GM23338 (cell line): ENCODE data around the gene TMEM51. TPM values are rescaled to one million over a fixed set of nuclear protein-coding genes. Genes with fewer than 3 reads are reported as not detected.

Experiments used
- ATAC-seq: fragments of 200-7000 bp; cut with Tn5 transposase; 3 replicates; pipeline ENCODE4 v1.9.1; 2020
- DNase-seq: peaks from one replicate; pipeline ENCODE4 v3.0.0-alpha.2; 2015; ENCODE audit warnings: low spot score
- H2AFZ ChIP-seq: fragments of 200-600 bp; sonication (generic); 2 replicates; pipeline ENCODE4 v1.8.0; 2016; ENCODE audit warnings: antibody characterized with exemption, mild to moderate bottlenecking, moderate library complexity
- H3F3A ChIP-seq: fragments of 200-600 bp; sonication (generic); replicated peaks from 2 replicates; pipeline ENCODE4 v1.8.0; 2017; ENCODE audit warnings: antibody characterized with exemption, mixed run types, low read depth
- H3K27ac ChIP-seq: fragments of 200-600 bp; sonication (generic); 2 replicates; pipeline ENCODE4 v1.6.1; 2016; ENCODE audit warnings: low read depth
- H3K27me3 ChIP-seq: fragments of 200-600 bp; sonication (generic); 2 replicates; pipeline ENCODE4 v1.8.0; 2016; ENCODE audit warnings: mild to moderate bottlenecking, mixed run types, moderate library complexity; ENCODE audit not compliant: insufficient read depth
- H3K36me3 ChIP-seq: fragments of 200-600 bp; sonication (generic); 2 replicates; pipeline ENCODE4 v1.8.0; 2016; ENCODE audit warnings: mild to moderate bottlenecking; ENCODE audit not compliant: insufficient read depth
- H3K4me1 ChIP-seq: fragments of 200-600 bp; sonication (generic); 2 replicates; pipeline ENCODE4 v1.8.0; 2016; ENCODE audit warnings: mild to moderate bottlenecking, moderate library complexity; ENCODE audit not compliant: insufficient read depth
- H3K4me2 ChIP-seq: fragments of 200-600 bp; sonication (generic); 2 replicates; pipeline ENCODE4 v1.7.1; 2017; ENCODE audit warnings: mixed run types
- H3K4me3 ChIP-seq: fragments of 200-600 bp; sonication (generic); 2 replicates; pipeline ENCODE4 v1.6.1; 2016; ENCODE audit warnings: mixed run types
- H3K79me2 ChIP-seq: fragments of 200-600 bp; sonication (generic); replicated peaks from 2 replicates; pipeline ENCODE4 v1.8.0; 2017; ENCODE audit warnings: mild to moderate bottlenecking; ENCODE audit not compliant: insufficient read depth
- H3K9me2 ChIP-seq: fragments of 200-600 bp; sonication (generic); 2 replicates; pipeline ENCODE4 v1.8.0; 2017; ENCODE audit not compliant: insufficient read depth
- H4K20me1 ChIP-seq: fragments of 200-600 bp; sonication (generic); replicated peaks from 2 replicates; pipeline ENCODE4 v1.8.0; 2017; ENCODE audit warnings: mild to moderate bottlenecking; ENCODE audit not compliant: insufficient read depth
- H3K27ac Mint-ChIP-seq: 2 replicates; pipeline ENCODE4 v1.8.0; 2020; ENCODE audit warnings: inconsistent platforms, mild to moderate bottlenecking, moderate library complexity, mixed read lengths
- H3K27me3 Mint-ChIP-seq: 3 replicates; pipeline ENCODE4 v1.8.0; 2022; ENCODE audit warnings: low read depth, mild to moderate bottlenecking, moderate library complexity, mixed read lengths, inconsistent platforms; ENCODE audit not compliant: insufficient read depth, poor library complexity
- H3K36me3 Mint-ChIP-seq: 3 replicates; pipeline ENCODE4 v1.8.0; 2021; ENCODE audit warnings: low read depth, mild to moderate bottlenecking, inconsistent platforms, moderate library complexity, mixed read lengths
- H3K4me1 Mint-ChIP-seq: 3 replicates; pipeline ENCODE4 v1.8.0; 2020; ENCODE audit warnings: mild to moderate bottlenecking, inconsistent platforms, mixed read lengths
- H3K4me3 Mint-ChIP-seq: 3 replicates; pipeline ENCODE4 v1.8.0; 2021; ENCODE audit warnings: moderate library complexity, mild to moderate bottlenecking, inconsistent platforms, mixed read lengths
- H3K9me3 Mint-ChIP-seq: 3 replicates; pipeline ENCODE4 v1.8.0; 2020; ENCODE audit warnings: moderate library complexity, mild to moderate bottlenecking, inconsistent platforms, mixed read lengths
- EZH2 ChIP-seq: fragments of 200-600 bp; sonication (generic); IDR thresholded peaks from one replicate; pipeline ENCODE4 v1.8.0; 2017; ENCODE audit warnings: antibody characterized with exemption, mild to moderate bottlenecking, low read depth; ENCODE audit not compliant: unreplicated experiment
- JUNB ChIP-seq: IDR thresholded peaks from one replicate; pipeline ENCODE4 v1.6.1; 2016; ENCODE audit warnings: antibody characterized with exemption; ENCODE audit not compliant: unreplicated experiment
- NANOG ChIP-seq: IDR thresholded peaks from 2 replicates; pipeline ENCODE4 v1.6.1; 2016; ENCODE audit warnings: antibody characterized with exemption, borderline replicate concordance
- POLR2AphosphoS5 ChIP-seq: IDR thresholded peaks from 2 replicates; pipeline ENCODE4 v1.6.1; 2016; ENCODE audit warnings: antibody characterized with exemption, low read depth
- REST ChIP-seq: IDR thresholded peaks from one replicate; pipeline ENCODE4 v1.6.1; 2018; ENCODE audit warnings: antibody characterized with exemption; ENCODE audit not compliant: unreplicated experiment
- STAT1 ChIP-seq: IDR thresholded peaks from one replicate; pipeline ENCODE4 v1.6.1; 2016; ENCODE audit warnings: antibody characterized with exemption; ENCODE audit not compliant: unreplicated experiment
- ZNF331 ChIP-seq: fragments of 250-450 bp; sonication (Bioruptor Pico); IDR thresholded peaks from 2 replicates; pipeline ENCODE4 v1.5.0; 2020; ENCODE audit warnings: low read depth, mild to moderate bottlenecking, moderate library complexity
- ZNF462 ChIP-seq: fragments of 250-450 bp; sonication (Bioruptor Pico); IDR thresholded peaks from 2 replicates; pipeline ENCODE4 v1.5.0; 2020; ENCODE audit warnings: mild to moderate bottlenecking, moderate library complexity
- polyA plus RNA-seq: library from polyadenylated mRNA; unstranded; fragments of >200 nt; fragmentation: Nextera tagmentation; extraction: Ambion mirVana; gene quantifications from 2 replicates; pipeline ENCODE4 v1.2.1, GENCODE V29; 2016
- total RNA-seq: library from RNA; depleted of rRNA; stranded (reverse); fragments of >200 nt; shearing (Covaris generic); gene quantifications from 2 replicates; pipeline ENCODE4 v1.2.3, GENCODE V29; 2014
- TF ChIP-seq, protein P1 (sequence below): IDR thresholded peaks from 2 replicates; pipeline ENCODE4 v1.6.1; 2016; ENCODE audit warnings: antibody characterized with exemption
- TF ChIP-seq, protein P2 (sequence below), 2 experiments: fragments of 200-600 bp in 1 of 2; sonication (generic) in 1 of 2; conservative IDR thresholded peaks; 2 replicates each; pipeline versions ENCODE4 v1.5.1 to v1.6.1; 2016 to 2017; ENCODE audit warnings: antibody characterized with exemption in 2 of 2, low read depth in 2 of 2, mild to moderate bottlenecking in 2 of 2, moderate library complexity in 1 of 2

Gene TMEM51
- total and polyA plus RNA-seq, 2 experiments from 2014 or later = 4.0 to 5.2 TPM

DNA sequence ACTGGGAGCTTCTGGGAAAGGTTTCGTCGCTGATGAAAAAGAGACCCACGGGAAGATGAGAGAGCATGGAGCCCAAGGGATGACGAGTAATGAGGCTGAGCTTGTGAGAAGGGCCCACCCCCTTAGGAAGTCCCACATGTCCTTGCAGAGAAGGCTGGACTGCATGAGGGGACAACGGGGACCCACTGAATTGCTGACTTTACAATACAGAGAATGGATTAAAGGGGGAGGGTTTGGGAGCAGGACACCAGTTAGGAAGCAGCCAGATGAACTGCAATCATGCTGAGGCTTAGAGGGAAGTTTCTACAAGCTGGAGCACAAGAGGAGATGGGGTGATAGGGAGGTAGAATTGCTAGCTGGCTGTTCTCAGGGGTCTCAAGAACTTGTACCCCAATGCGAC, 5.5 kb upstream of the TMEM51 start:
- Histone ChIP-seq H3K36me3 (no peaks in the 10 kb centered on the region), H4K20me1 (no peaks in the 10 kb centered on the region), H3K4me1 (peaks cover 5% of the 10 kb centered on the region; the same call in 1 of the 2 replicates), H3K27me3 (peaks cover 24% of the 10 kb centered on the region), H3K79me2 (no peaks in the 10 kb centered on the region), H3K4me3 (no peak overlapping the region), H2AFZ (no peak overlapping the region), H3F3A (no peaks in the 10 kb centered on the region), H3K4me2 (no peak overlapping the region), H3K9me2 (no peaks in the 10 kb centered on the region), H3K27ac (no peak overlapping the region)
- ATAC-seq (no peak), DNase-seq (no peak)
- H3K27ac Mint-ChIP-seq = no peak overlapping the region
- no peaks in the 10 kb centered on the region for H3K36me3 Mint-ChIP-seq
- no peak overlapping the region for H3K4me3 Mint-ChIP-seq
- peaks cover 7% of the 10 kb centered on the region; the same call in 1 of the 3 replicates for H3K4me1 Mint-ChIP-seq
- H3K27me3 Mint-ChIP-seq = peaks cover 12% of the 10 kb centered on the region
- TF ChIP-seq JUNB (no peak), EZH2 (no peak), POLR2AphosphoS5 (no peak), NANOG (no peak)
- TF ChIP-seq, protein P1, sequence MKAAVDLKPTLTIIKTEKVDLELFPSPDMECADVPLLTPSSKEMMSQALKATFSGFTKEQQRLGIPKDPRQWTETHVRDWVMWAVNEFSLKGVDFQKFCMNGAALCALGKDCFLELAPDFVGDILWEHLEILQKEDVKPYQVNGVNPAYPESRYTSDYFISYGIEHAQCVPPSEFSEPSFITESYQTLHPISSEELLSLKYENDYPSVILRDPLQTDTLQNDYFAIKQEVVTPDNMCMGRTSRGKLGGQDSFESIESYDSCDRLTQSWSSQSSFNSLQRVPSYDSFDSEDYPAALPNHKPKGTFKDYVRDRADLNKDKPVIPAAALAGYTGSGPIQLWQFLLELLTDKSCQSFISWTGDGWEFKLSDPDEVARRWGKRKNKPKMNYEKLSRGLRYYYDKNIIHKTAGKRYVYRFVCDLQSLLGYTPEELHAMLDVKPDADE = no peak
- TF ChIP-seq, protein P2, sequence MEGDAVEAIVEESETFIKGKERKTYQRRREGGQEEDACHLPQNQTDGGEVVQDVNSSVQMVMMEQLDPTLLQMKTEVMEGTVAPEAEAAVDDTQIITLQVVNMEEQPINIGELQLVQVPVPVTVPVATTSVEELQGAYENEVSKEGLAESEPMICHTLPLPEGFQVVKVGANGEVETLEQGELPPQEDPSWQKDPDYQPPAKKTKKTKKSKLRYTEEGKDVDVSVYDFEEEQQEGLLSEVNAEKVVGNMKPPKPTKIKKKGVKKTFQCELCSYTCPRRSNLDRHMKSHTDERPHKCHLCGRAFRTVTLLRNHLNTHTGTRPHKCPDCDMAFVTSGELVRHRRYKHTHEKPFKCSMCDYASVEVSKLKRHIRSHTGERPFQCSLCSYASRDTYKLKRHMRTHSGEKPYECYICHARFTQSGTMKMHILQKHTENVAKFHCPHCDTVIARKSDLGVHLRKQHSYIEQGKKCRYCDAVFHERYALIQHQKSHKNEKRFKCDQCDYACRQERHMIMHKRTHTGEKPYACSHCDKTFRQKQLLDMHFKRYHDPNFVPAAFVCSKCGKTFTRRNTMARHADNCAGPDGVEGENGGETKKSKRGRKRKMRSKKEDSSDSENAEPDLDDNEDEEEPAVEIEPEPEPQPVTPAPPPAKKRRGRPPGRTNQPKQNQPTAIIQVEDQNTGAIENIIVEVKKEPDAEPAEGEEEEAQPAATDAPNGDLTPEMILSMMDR (conservative IDR thresholded peaks at IDR 0.05; ENCODE audit: low read depth in 2 of 2) = no peak
- H3K9me3 Mint-ChIP-seq = no peaks in the 10 kb centered on the region

- Mint-ChIP-seq H3K27me3 (peaks cover 12% of the 10 kb centered on the region), H3K27ac (no peak overlapping the region), H3K4me3 (no peak overlapping the region), H3K4me1 (peaks cover 7% of the 10 kb centered on the region; the same call in 1 of the 3 replicates), H3K9me3 (no peaks in the 10 kb centered on the region), H3K36me3 (no peaks in the 10 kb centered on the region)
- Histone ChIP-seq H3K4me2 (no peak overlapping the region), H3K79me2 (no peaks in the 10 kb centered on the region), H3F3A (no peaks in the 10 kb centered on the region), H3K27me3 (peaks cover 24% of the 10 kb centered on the region), H4K20me1 (no peaks in the 10 kb centered on the region), H3K36me3 (no peaks in the 10 kb centered on the region), H3K9me2 (no peaks in the 10 kb centered on the region), H2AFZ (no peak overlapping the region), H3K27ac (no peak overlapping the region), H3K4me3 (no peak overlapping the region), H3K4me1 (peaks cover 5% of the 10 kb centered on the region; the same call in 1 of the 2 replicates)
- DNase-seq = no peak
- no peak for ATAC-seq
- TF ChIP-seq REST (no peak), STAT1 (no peak), ZNF331 (no peak), ZNF462 (no peak), EZH2 (no peak), NANOG (no peak)
Measured at GRCh38 chr1:15148475-15148874, 5.1 kb upstream of the TMEM51 start.
